RWPE1 (cell line): ENCODE measurements around the gene CTH.
"Not testable (repeated sequence)": the region's sequence is repeated elsewhere in the genome, so short reads cannot be mapped to it uniquely, and the experiment has no call there.

Experiments
- CTCF ChIA-PET: fragments of 350-600 bp; sonication (Branson Sonifier 250); formaldehyde crosslinking; extraction: SDS; loops from one replicate; lab custom pipeline; 2021; lab: Yijun Ruan, JAX
- POLR2A ChIA-PET: fragments of 400-600 bp; formaldehyde crosslinking; extraction: SDS; loops from one replicate; lab custom pipeline; 2020; ENCODE audit warnings: antibody characterized with exemption; ENCODE audit not compliant: low non-redundant PET; lab: Yijun Ruan, JAX
- DNase-seq: peaks from one replicate; pipeline ENCODE4 v3.0.0; 2012; ENCODE audit warnings: low spot score
- H3K27ac ChIP-seq: fragments of 450-650 bp; 2 replicates; pipeline ENCODE4 v1.5.1; 2017
- TF ChIP-seq, protein P1 (sequence below): fragments of 450-650 bp; conservative IDR thresholded peaks from 2 replicates; pipeline ENCODE4 v1.5.1; 2017; ENCODE audit warnings: low read depth, mild to moderate bottlenecking

The CTH gene

GRCh38 chr1:70443739-70444138, 32.7 kb downstream of the CTH start:
- TF ChIP-seq, protein P1, sequence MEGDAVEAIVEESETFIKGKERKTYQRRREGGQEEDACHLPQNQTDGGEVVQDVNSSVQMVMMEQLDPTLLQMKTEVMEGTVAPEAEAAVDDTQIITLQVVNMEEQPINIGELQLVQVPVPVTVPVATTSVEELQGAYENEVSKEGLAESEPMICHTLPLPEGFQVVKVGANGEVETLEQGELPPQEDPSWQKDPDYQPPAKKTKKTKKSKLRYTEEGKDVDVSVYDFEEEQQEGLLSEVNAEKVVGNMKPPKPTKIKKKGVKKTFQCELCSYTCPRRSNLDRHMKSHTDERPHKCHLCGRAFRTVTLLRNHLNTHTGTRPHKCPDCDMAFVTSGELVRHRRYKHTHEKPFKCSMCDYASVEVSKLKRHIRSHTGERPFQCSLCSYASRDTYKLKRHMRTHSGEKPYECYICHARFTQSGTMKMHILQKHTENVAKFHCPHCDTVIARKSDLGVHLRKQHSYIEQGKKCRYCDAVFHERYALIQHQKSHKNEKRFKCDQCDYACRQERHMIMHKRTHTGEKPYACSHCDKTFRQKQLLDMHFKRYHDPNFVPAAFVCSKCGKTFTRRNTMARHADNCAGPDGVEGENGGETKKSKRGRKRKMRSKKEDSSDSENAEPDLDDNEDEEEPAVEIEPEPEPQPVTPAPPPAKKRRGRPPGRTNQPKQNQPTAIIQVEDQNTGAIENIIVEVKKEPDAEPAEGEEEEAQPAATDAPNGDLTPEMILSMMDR, result no peak
- no peak for DNase-seq
- H3K27ac ChIP-seq, result no peak overlapping the region
- ChIA-PET POLR2A (no interaction called here), CTCF (no interaction called here)

GRCh38 chr1:70449049-70449448, 38.0 kb downstream of the CTH start:
- ChIA-PET POLR2A (no interaction called here), CTCF (no interaction called here)
- DNase-seq, result no peak
- TF ChIP-seq, protein P1, result no peak
- H3K27ac ChIP-seq, result no peak overlapping the region

- DNase-seq, POLR2A ChIA-PET, H3K27ac ChIP-seq: not testable (repeated sequence)
- CTCF ChIA-PET, result interaction anchor here (0.6 kb wide), 1 partner anchor 1224 kb away, joined by 3 read pairs; no protein-coding TSS in a partner anchor
Observed at GRCh38 chr1:70452164-70452939, 41.3 kb downstream of the CTH start.

GRCh38 chr1:70455291-70455690, 44.2 kb downstream of the CTH start:
- ChIA-PET POLR2A (no interaction called here), CTCF (interaction anchor here (1.4 kb wide), 1 partner anchor 13 kb away, joined by 3 read pairs; no protein-coding TSS in a partner anchor)
- no peak overlapping the region for H3K27ac ChIP-seq
- no peak for DNase-seq
- TF ChIP-seq, protein P1, result no peak

- TF ChIP-seq, protein P1, result no peak
- CTCF ChIA-PET, result no interaction called here
- H3K27ac ChIP-seq, result no peak overlapping the region
- POLR2A ChIA-PET, result no interaction called here
- no peak for DNase-seq
Observed at GRCh38 chr1:70458131-70458530, 47.1 kb downstream of the CTH start.

GRCh38 chr1:70459496-70460225, 48.6 kb downstream of the CTH start:
- DNase-seq, result peak; percentile 5
- ChIA-PET POLR2A (no interaction called here), CTCF (interaction anchor here (0.6 kb wide), 1 partner anchor 1102 kb away, joined by 3 read pairs; no protein-coding TSS in a partner anchor)
- TF ChIP-seq, protein P1, result no peak
- no peak overlapping the region for H3K27ac ChIP-seq

- DNase-seq, H3K27ac ChIP-seq, CTCF ChIA-PET, POLR2A ChIA-PET: not testable (repeated sequence)
Observed at GRCh38 chr1:70460740-70461713, 50.0 kb downstream of the CTH start.
